ENCODE results near the gene ULK1. TPM values are rescaled to one million over a fixed set of nuclear protein-coding genes. Genes with fewer than 3 reads are reported as not detected.

Gene ULK1
- total RNA-seq, 1 donor from 2014 or later = 27.0 TPM

DNA sequence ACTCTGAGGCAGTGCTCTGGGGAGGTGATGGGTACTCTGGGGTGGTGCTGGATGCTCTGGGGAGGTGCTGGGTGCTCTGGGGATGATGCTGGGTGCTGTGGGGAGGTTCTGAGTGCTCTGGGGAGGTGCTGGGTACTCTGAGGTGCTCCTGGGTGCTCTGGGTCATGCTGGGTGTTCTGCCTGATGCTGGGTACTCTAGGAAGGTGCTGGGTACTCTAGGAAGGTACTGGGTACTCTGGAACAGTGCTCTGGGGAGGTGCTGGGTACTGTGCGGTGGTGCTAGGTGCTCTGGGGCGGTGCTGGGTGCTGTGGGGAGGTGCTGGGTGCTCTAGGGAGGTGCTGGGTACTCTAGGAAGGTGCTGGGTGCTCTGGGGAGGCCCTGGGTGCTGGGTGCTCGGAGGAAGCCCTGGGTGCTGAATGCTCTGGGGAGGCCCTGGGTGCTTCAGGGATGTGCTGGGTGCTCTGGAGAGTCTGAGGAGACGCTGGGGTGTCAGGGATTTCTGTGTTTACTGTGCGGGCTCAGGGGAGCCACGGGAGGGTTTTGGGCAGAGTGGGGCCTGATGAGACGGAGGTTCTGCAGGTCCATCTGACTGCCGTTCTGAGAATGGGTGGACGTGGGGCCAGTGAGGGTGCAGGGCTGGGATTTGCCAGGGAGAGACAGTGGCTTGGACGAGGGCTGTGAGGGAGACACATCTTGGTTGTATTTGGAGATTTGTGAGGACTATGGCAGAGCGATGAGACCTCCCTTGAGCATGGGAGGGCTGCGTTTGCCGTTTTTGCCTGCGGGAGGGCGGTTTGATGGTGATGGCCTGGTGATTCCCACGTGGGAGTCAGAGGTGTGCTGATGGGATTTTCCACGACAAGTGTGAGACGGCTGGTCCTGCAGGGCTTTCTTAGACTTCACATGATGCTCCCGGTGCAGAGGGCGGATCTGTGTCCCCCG lies 36.2 kb upstream of the ULK1 start:
- H3K27ac Mint-ChIP-seq = no peak overlapping the region
- TF ChIP-seq, protein P1, sequence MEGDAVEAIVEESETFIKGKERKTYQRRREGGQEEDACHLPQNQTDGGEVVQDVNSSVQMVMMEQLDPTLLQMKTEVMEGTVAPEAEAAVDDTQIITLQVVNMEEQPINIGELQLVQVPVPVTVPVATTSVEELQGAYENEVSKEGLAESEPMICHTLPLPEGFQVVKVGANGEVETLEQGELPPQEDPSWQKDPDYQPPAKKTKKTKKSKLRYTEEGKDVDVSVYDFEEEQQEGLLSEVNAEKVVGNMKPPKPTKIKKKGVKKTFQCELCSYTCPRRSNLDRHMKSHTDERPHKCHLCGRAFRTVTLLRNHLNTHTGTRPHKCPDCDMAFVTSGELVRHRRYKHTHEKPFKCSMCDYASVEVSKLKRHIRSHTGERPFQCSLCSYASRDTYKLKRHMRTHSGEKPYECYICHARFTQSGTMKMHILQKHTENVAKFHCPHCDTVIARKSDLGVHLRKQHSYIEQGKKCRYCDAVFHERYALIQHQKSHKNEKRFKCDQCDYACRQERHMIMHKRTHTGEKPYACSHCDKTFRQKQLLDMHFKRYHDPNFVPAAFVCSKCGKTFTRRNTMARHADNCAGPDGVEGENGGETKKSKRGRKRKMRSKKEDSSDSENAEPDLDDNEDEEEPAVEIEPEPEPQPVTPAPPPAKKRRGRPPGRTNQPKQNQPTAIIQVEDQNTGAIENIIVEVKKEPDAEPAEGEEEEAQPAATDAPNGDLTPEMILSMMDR (IDR thresholded peaks at IDR 0.05) = no peak
- H3K36me3 Mint-ChIP-seq (ENCODE audit: low read depth) = no peaks in the 10 kb centered on the region
- DNase-seq (no peak), ATAC-seq (ENCODE audit: low read depth) (no peak)
- intact Hi-C loops (cut with micrococcal nuclease) = no loop called here
- POLR2A ChIA-PET = no interaction called here
- peaks cover 7% of the 10 kb centered on the region for H3K4me1 Mint-ChIP-seq
- CTCF ChIA-PET = no interaction called here
- peaks cover 8% of the 10 kb centered on the region for H3K27me3 Mint-ChIP-seq
- H3K4me3 Mint-ChIP-seq = no peak overlapping the region
- no peaks in the 10 kb centered on the region for H3K9me3 Mint-ChIP-seq

DNA sequence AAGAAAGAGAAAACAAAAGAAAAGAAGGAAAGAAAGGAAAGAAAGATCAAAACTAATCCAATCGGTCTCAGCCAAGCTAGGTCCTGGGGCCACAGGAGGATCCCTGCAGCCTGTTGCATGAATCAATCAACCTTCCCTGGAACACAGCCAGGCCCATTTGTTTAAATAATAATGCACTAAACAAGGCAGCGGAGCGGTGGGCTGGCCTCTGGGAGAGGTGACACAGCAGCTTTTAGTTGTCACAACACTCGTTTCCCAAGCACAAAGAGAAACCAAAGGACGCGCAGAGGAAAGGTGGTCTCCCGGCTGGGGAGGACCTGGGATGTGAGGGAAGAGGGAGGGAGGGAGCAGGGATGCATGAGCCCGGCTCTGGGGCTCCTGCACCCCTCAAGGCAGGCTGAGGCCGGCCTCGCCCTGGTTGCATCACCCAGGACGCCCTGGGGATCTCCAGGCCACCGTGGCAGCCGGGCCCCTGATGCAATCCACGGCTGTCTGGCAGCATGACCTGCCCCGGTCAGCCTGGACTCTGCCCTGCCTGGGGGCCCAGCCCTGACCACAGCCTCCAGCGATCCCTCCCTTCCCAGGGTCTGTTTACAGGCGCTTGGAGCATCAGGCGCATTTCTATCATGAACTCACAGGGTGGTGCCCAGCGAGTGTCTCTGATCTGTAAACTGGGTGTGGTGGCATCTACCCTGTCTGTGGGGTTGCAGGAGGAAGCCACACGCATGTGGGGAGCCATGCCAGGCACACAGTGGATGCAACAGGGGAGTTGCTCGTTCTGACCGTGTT lies 33.8 kb upstream of the ULK1 start:
- no peaks in the 10 kb centered on the region for H3K4me1 Mint-ChIP-seq
- TF ChIP-seq, protein P1 (IDR thresholded peaks at IDR 0.05) = no peak
- H3K36me3 Mint-ChIP-seq (ENCODE audit: low read depth) = no peaks in the 10 kb centered on the region
- H3K9me3 Mint-ChIP-seq = no peaks in the 10 kb centered on the region
- DNase-seq = no peak
- intact Hi-C loops (cut with micrococcal nuclease) = loop anchor here (1.0 kb wide), 1 partner anchor 14 kb away; no protein-coding TSS in a partner anchor
- H3K4me3 Mint-ChIP-seq = no peak overlapping the region
- H3K27ac Mint-ChIP-seq = no peak overlapping the region
- H3K27me3 Mint-ChIP-seq = peaks cover 8% of the 10 kb centered on the region
- ChIA-PET CTCF (no interaction called here), POLR2A (no interaction called here)
- no peak for ATAC-seq (ENCODE audit: low read depth)

DNA sequence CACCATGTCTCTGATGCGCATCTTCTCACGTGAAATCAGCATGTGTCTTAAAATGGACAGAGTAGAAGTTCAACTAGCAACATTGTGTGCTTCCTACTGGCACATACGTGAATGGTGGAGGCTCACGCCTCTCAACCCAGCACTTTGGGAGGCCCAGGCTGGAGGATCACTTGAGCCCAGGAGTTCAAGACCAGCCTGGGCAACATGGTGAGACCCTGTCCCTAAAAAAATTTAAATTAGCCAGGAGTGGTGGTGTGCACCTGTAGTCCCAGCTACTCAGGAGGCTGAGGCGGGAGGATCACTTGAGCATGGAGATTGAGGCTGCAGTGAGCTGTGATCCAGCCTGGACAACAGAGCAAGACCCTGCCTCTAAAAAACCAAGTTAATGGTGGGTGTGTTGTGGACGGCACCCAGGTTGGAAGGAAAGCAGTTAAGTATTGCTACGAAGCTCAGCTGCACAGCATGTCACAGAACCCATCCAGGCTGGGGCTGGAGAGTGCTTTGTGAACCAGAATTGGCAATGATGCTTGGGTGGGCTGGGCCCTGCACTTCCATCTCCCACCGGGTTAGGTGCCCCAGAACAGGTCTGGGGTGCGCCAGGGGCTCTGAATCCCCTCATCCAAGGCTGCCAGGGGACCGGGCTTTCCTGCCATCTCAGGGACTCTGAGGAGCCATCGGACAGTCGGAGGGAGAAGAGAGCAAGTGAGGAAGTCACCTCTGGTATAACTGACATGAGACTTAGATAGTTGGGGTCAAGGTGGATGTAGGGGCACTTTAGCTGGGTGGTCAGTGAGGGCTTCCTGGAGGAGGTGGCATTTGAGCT lies 33.0 kb upstream of the ULK1 start:
- Mint-ChIP-seq H3K9me3 (no peaks in the 10 kb centered on the region), H3K27ac (no peak overlapping the region), H3K4me1 (no peaks in the 10 kb centered on the region), H3K36me3 (ENCODE audit: low read depth) (no peaks in the 10 kb centered on the region), H3K4me3 (no peak overlapping the region), H3K27me3 (peaks cover 8% of the 10 kb centered on the region)
- TF ChIP-seq, protein P1 (IDR thresholded peaks at IDR 0.05) = no peak
- ChIA-PET CTCF (no interaction called here), POLR2A (no interaction called here)
- intact Hi-C loops (cut with micrococcal nuclease) = loop anchor here (1.0 kb wide), 1 partner anchor 15 kb away; no protein-coding TSS in a partner anchor
- DNase-seq = no peak
- ATAC-seq (ENCODE audit: low read depth) = no peak

DNA sequence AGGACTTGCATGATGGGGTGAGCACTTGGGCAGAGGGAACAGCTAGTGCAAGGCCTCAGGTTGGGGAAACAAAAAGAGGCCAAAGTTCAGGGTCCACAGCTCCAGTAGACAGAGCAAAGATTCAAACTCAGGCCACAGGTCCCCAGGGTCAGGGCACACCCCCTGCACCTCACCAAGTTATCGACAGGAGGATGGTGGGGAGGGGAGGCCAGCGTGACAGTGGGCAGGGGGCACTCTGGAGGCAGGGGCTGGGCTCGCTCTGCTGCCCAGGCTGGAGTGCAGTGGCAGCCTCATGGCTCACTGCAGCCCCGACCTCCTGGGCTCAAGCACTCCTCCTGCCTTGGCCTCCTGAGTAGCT lies 32.4 kb upstream of the ULK1 start:
- no peaks in the 10 kb centered on the region for H3K4me1 Mint-ChIP-seq
- no peaks in the 10 kb centered on the region for H3K36me3 Mint-ChIP-seq (ENCODE audit: low read depth)
- DNase-seq = no peak
- H3K27ac Mint-ChIP-seq = no peak overlapping the region
- H3K9me3 Mint-ChIP-seq = no peaks in the 10 kb centered on the region
- TF ChIP-seq, protein P1 (IDR thresholded peaks at IDR 0.05) = no peak
- intact Hi-C loops (cut with micrococcal nuclease) = no loop called here
- CTCF ChIA-PET = no interaction called here
- peaks cover 8% of the 10 kb centered on the region for H3K27me3 Mint-ChIP-seq
- ATAC-seq (ENCODE audit: low read depth) = no peak
- no peak overlapping the region for H3K4me3 Mint-ChIP-seq
- POLR2A ChIA-PET = no interaction called here
